ACC112 (cell line): ENCODE measurements around the gene DTL.
A peak's percentile ranks its signal among the peaks of the same experiment; 100 is the strongest.
"Not testable (repeated sequence)": the region's sequence is repeated elsewhere in the genome, so short reads cannot be mapped to it uniquely, and the experiment has no call there.

Experiments used
- H2AFZ ChIP-seq: fragments of 200-600 bp; sonication (generic); one replicate; pipeline ENCODE4 v1.6.0; 2017; ENCODE audit warnings: antibody characterized with exemption, low read length; ENCODE audit not compliant: unreplicated experiment
- H3K27ac ChIP-seq: fragments of 200-600 bp; sonication (generic); 2 replicates; pipeline ENCODE4 v1.5.1; 2014; ENCODE audit warnings: low read depth, mild to moderate bottlenecking, antibody characterized with exemption, low read length, moderate library complexity
- H3K27me3 ChIP-seq: fragments of 200-600 bp; sonication (generic); 2 replicates; pipeline ENCODE4 v1.6.1; 2014; ENCODE audit warnings: mild to moderate bottlenecking, antibody characterized with exemption, low read length, moderate library complexity, mixed read lengths; ENCODE audit not compliant: insufficient read depth
- H3K36me3 ChIP-seq: fragments of 200-600 bp; sonication (generic); 2 replicates; pipeline ENCODE4 v1.6.1; 2016; ENCODE audit warnings: mild to moderate bottlenecking, antibody characterized with exemption, low read length, moderate library complexity, mixed read lengths; ENCODE audit not compliant: insufficient read depth
- H3K4me1 ChIP-seq: fragments of 200-600 bp; sonication (generic); one replicate; pipeline ENCODE4 v1.6.1; 2016; ENCODE audit warnings: low read length, mixed read lengths; ENCODE audit not compliant: insufficient read depth, unreplicated experiment, control insufficient read depth
- H3K4me3 ChIP-seq: fragments of 200-600 bp; sonication (generic); 2 replicates; pipeline ENCODE4 v1.5.1; 2014; ENCODE audit warnings: mild to moderate bottlenecking, low read depth, low read length
- H3K79me2 ChIP-seq: fragments of 200-600 bp; sonication (generic); one replicate; pipeline ENCODE4 v1.6.0; 2016; ENCODE audit warnings: low read length; ENCODE audit not compliant: control insufficient read depth, unreplicated experiment, insufficient read depth

Gene DTL

DNA sequence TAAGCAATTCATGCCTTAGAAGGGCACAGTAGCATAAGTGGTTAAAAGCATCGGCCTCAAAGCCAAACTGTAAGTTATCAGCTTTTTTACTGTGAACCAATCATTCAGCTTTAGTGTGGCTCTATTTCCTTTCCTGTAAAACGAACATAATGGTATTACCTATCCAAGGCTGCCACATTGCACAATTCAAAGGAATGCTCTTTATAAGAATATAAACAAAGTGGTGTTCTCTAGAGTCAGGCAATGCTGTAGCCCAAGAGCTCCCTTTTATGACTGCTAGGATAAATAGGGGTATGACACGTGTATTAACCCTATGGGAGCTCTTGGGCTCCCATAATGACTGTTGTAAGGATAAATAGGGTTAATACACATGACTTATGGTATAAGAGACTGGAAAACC lies 25.5 kb upstream of the DTL start:
- Histone ChIP-seq H3K27me3 (no peaks in the 10 kb centered on the region), H3K4me3 (no peak overlapping the region), H3K4me1 (no peaks in the 10 kb centered on the region), H2AFZ (no peak overlapping the region), H3K27ac (no peak overlapping the region), H3K36me3 (0 out of 2 replicates have a peak, but pooled peaks cover 7% of the 10 kb centered on the region), H3K79me2 (no peaks in the 10 kb centered on the region)

DNA sequence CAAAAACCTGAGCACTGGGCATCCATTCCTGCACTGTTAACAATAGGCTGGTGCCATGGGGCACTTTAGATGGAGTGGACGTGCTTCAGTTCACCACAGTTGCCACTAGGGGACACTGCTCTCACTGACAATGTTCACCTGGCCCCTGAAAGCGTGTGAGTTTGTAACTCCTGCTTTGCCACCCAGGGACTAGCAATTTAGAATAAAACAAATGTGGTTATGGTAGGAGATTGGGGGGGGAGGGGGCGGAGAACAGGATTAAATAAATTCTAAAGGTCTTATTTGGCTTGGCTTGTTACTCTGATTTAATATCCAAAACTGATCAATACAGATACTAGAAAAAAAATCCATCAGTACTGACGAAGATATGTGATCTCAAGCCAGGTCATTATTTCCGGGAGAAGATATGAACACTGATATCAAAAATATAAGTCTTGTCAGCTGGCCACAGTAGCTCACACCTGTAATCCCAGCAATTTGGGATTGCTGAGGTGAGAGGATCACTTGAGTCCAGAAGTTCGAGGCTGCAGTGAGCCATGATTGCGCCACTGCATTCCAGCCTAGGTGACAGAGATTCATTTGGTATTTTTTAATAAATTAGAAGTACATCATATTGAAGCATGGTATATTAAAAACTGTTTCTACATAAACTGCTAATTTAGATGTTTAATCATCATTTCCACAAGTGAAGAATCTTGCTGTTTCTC lies 23.4 kb upstream of the DTL start:
- Histone ChIP-seq H3K4me1 (no peaks in the 10 kb centered on the region), H3K36me3 (peaks cover 13% of the 10 kb centered on the region; the same call in 1 of the 2 replicates), H2AFZ (no peak overlapping the region), H3K27me3 (no peaks in the 10 kb centered on the region), H3K79me2 (no peaks in the 10 kb centered on the region), H3K4me3 (no peak overlapping the region), H3K27ac (no peak overlapping the region)

- Histone ChIP-seq H3K36me3 (peaks cover 13% of the 10 kb centered on the region; the same call in 1 of the 2 replicates), H3K4me3 (no peak overlapping the region), H3K79me2 (no peaks in the 10 kb centered on the region), H3K4me1 (no peaks in the 10 kb centered on the region), H3K27ac (no peak overlapping the region), H2AFZ (no peak overlapping the region), H3K27me3 (no peaks in the 10 kb centered on the region)
Measured at GRCh38 chr1:212013672-212014071, 21.9 kb upstream of the DTL start.

GRCh38 chr1:212020975-212021374 lies 14.6 kb upstream of the DTL start:
- peaks cover 17% of the 10 kb centered on the region for H3K36me3 ChIP-seq
- H2AFZ ChIP-seq: no peak overlapping the region
- no peaks in the 10 kb centered on the region for H3K27me3 ChIP-seq
- H3K4me3 ChIP-seq: no peak overlapping the region
- no peak overlapping the region for H3K27ac ChIP-seq
- H3K79me2 ChIP-seq: peaks cover 27% of the 10 kb centered on the region
- H3K4me1 ChIP-seq: no peaks in the 10 kb centered on the region

- H3K27me3 ChIP-seq: no peaks in the 10 kb centered on the region
- H3K4me1 ChIP-seq: no peaks in the 10 kb centered on the region
- H3K4me3 ChIP-seq: no peak overlapping the region
- H3K79me2 ChIP-seq: peaks cover 33% of the 10 kb centered on the region
- peaks cover 11% of the 10 kb centered on the region for H3K36me3 ChIP-seq
- H3K27ac ChIP-seq: no peak overlapping the region
- no peak overlapping the region for H2AFZ ChIP-seq
Measured at GRCh38 chr1:212021563-212021962, 14.0 kb upstream of the DTL start.

- not testable (repeated sequence) for H3K4me3 ChIP-seq, H3K27ac ChIP-seq, H2AFZ ChIP-seq, H3K27me3 ChIP-seq
- Histone ChIP-seq H3K36me3 (peaks cover 11% of the 10 kb centered on the region), H3K4me1 (peaks cover 10% of the 10 kb centered on the region), H3K79me2 (peaks cover 46% of the 10 kb centered on the region)
Measured at GRCh38 chr1:212022908-212023307, 12.6 kb upstream of the DTL start.

DNA sequence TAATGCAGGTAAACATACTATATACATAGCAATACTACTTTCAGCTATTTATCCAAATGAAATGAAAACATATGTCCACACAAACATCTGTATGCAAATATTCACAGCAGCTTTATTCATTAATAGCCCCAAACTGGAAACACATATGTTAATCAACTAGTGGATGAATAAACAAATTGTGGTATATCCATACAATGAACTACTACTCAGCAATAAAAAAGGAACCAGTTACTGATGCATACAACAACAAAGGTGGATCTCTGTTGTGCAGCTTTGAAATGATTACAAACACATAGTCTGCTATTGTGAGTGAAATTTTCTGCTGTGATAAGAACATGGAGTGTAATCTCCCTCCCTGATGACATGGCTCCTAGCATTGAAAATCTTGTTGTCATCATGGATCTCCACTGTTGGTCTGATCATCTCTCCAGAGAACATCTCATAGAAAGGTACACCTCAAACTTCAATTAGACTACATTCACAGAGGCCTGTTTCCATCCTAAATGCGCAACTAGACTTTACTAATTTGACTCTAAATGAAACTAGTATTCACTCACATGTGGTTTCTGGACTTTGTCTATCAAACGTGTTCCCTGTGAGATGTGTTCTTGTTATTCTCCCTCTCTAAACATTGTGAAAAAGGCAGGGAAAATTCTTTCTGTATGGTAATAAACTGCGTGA lies 10.9 kb upstream of the DTL start:
- Histone ChIP-seq H3K36me3 (peaks cover 11% of the 10 kb centered on the region), H3K27ac (no peak overlapping the region), H3K4me3 (no peak overlapping the region), H3K4me1 (peaks cover 27% of the 10 kb centered on the region), H3K79me2 (peaks cover 63% of the 10 kb centered on the region), H2AFZ (no peak overlapping the region), H3K27me3 (no peaks in the 10 kb centered on the region)

DNA sequence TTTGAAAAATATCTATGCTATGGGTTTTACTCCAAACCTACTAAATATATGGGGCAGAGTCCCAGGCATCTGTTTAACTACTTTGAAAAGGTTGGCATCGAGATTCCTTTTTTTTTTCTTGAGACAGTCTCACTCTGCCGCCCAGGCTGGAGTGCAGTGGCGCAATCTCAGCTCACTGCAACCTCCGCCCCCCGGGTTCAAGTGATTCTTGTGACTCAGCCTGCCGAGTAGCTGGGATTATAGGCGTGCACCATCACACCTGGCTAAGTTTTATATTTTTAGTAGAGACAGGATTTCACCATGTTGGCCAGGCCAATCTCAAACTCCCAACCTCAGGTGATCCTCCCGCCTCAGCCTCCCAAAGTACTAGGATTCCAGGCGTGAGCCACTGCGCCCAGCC lies 7.8 kb upstream of the DTL start:
- not testable (repeated sequence) for H3K4me3 ChIP-seq, H3K27ac ChIP-seq, H3K27me3 ChIP-seq, H2AFZ ChIP-seq
- Histone ChIP-seq H3K36me3 (peaks cover 11% of the 10 kb centered on the region), H3K4me1 (peaks cover 52% of the 10 kb centered on the region), H3K79me2 (peaks cover 76% of the 10 kb centered on the region)

DNA sequence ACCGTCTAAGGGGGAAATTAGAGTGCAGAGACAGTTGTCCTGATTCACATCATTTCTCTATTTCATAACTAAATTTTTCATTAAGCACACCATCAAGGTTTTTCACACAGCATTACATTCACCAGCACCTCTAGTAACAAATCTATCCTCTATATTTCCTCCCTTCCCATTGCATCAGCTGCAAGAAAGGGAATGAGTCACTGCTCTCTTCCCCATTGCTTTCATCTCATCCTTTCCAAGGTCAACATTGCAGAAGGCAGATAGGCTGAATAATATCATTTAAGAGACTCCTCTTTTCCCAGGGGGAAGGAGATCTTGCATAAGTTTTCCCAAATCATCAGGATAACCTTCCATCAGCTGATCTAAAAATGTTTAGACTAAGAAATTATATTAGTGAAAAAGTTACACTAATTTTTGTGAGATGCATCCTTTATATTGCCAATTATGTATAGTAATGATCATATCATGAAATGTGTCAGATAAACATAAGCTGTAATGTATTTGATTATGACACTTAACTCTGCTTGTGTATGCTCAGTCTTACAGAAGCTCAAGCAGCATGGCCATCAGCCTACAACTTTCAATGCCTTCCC lies 4.5 kb upstream of the DTL start:
- no peak overlapping the region for H2AFZ ChIP-seq
- H3K36me3 ChIP-seq: no peaks in the 10 kb centered on the region
- peaks cover 61% of the 10 kb centered on the region for H3K4me1 ChIP-seq
- H3K27ac ChIP-seq: peak overlapping the region; percentile 98
- peaks cover 75% of the 10 kb centered on the region for H3K79me2 ChIP-seq
- H3K4me3 ChIP-seq: peak overlapping the region; percentile 45
- H3K27me3 ChIP-seq: no peaks in the 10 kb centered on the region

DNA sequence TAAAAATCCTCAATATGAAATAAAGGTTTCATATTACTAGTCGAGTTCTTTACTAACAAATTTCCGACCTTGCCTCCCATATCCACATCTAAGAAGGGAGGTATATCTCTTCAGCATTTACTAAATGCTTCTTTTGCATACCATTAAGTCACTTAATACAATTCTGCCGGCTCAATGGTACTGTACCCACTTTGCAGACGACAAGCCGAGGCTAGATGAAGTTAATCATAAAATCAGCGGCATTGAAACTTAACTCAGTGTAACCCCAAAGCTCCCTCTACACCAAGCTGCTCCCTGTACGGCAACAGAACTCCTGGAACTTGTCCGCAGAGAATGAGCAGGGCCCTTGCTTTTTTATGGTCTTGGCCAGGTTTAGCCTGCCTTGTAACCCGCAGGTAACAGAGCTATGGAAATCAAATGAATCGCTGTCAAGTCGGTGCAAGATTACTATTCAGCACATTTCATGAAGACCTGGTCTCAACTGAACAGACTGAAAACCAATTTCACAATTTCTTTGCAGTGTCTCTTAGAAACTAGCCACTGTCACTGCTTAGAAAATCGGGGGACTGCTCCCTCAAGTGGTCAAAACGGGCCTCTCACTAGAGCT lies 929 bp upstream of the DTL start:
- H3K4me3 ChIP-seq: peak overlapping the region; percentile 95
- peaks cover 73% of the 10 kb centered on the region for H3K79me2 ChIP-seq
- no peaks in the 10 kb centered on the region for H3K27me3 ChIP-seq
- peaks cover 54% of the 10 kb centered on the region for H3K4me1 ChIP-seq
- H3K36me3 ChIP-seq: 0 out of 2 replicates have a peak, but pooled peaks cover 6% of the 10 kb centered on the region
- no peak overlapping the region for H2AFZ ChIP-seq
- H3K27ac ChIP-seq: peak overlapping the region; percentile 36
